HG02870 (cell line): ENCODE data around the gene CASS4.
A peak's percentile ranks its signal among the peaks of the same experiment; 100 is the strongest.

Experiments
- ATAC-seq: cut with Tn5 transposase; IDR thresholded peaks from one replicate; pipeline ENCODE4 v1.9.1; 2021; ENCODE audit warnings: mild to moderate bottlenecking, moderate library complexity; ENCODE audit not compliant: unreplicated experiment

The CASS4 gene

GRCh38 chr20:56422824-56423189 is 10.7 kb downstream of the CASS4 start:
- ATAC-seq = no peak

- no peak for ATAC-seq
Measured at GRCh38 chr20:56423211-56423610, 11.2 kb downstream of the CASS4 start.

- ATAC-seq = no peak
Measured at GRCh38 chr20:56423886-56424285, 11.8 kb downstream of the CASS4 start.

- no peak for ATAC-seq
Measured at GRCh38 chr20:56424931-56425330, 12.9 kb downstream of the CASS4 start.

GRCh38 chr20:56426026-56426425 is 14.0 kb downstream of the CASS4 start:
- ATAC-seq = no peak

GRCh38 chr20:56426926-56427325 is 14.9 kb downstream of the CASS4 start:
- no peak for ATAC-seq

GRCh38 chr20:56427797-56428196 is 15.7 kb downstream of the CASS4 start:
- ATAC-seq = no peak

- ATAC-seq = no peak
Measured at GRCh38 chr20:56428410-56428809, 16.4 kb downstream of the CASS4 start.

- ATAC-seq = no peak
Measured at GRCh38 chr20:56428881-56429280, 16.8 kb downstream of the CASS4 start.

- ATAC-seq = no peak
Measured at GRCh38 chr20:56429502-56429901, 17.4 kb downstream of the CASS4 start.

GRCh38 chr20:56429941-56430340 is 17.9 kb downstream of the CASS4 start:
- ATAC-seq = no peak

GRCh38 chr20:56430461-56430860 is 18.4 kb downstream of the CASS4 start:
- ATAC-seq = no peak

- ATAC-seq = no peak
Measured at GRCh38 chr20:56430957-56431356, 18.9 kb downstream of the CASS4 start.

- no peak for ATAC-seq
Measured at GRCh38 chr20:56431471-56431870, 19.4 kb downstream of the CASS4 start.

- no peak for ATAC-seq
Measured at GRCh38 chr20:56433221-56433879, 21.3 kb downstream of the CASS4 start.

GRCh38 chr20:56433880-56434255 is 21.8 kb downstream of the CASS4 start:
- ATAC-seq = no peak

GRCh38 chr20:56437196-56437960 is 25.3 kb downstream of the CASS4 start:
- ATAC-seq = no peak

GRCh38 chr20:56438284-56438683 is 26.2 kb downstream of the CASS4 start:
- no peak for ATAC-seq

- ATAC-seq = no peak
Measured at GRCh38 chr20:56439771-56440291, 27.8 kb downstream of the CASS4 start.

GRCh38 chr20:56440346-56441007 is 28.4 kb downstream of the CASS4 start:
- peak; percentile 89 for ATAC-seq

GRCh38 chr20:56442389-56443365 is 30.6 kb downstream of the CASS4 start:
- ATAC-seq = no peak
